Hepatocyte (in vitro differentiated cells): ENCODE measurements around the gene ANKRD44. TPM values are rescaled to one million over a fixed set of nuclear protein-coding genes. Genes with fewer than 3 reads are reported as not detected.
"Not testable (repeated sequence)": the region's sequence is repeated elsewhere in the genome, so short reads cannot be mapped to it uniquely, and the experiment has no call there.

ENCODE experiments used
- DNase-seq: peaks from one replicate; pipeline ENCODE4 v3.0.0-alpha.2; 2016; ENCODE audit warnings: low spot score
- H2AFZ ChIP-seq: fragments of 200-600 bp; sonication (generic); 2 replicates; pipeline ENCODE4 v1.6.0; 2016; ENCODE audit warnings: antibody characterized with exemption, mild to moderate bottlenecking
- H3K27ac ChIP-seq: fragments of 200-600 bp; sonication (generic); 2 replicates; pipeline ENCODE4 v1.5.1; 2016; ENCODE audit warnings: mild to moderate bottlenecking
- H3K27me3 ChIP-seq: fragments of 200-600 bp; sonication (generic); 2 replicates; pipeline ENCODE4 v1.6.1; 2016
- H3K36me3 ChIP-seq: fragments of 200-600 bp; sonication (generic); replicated peaks from 2 replicates; pipeline ENCODE4 v1.5.1; 2016; ENCODE audit warnings: low read depth; ENCODE audit not compliant: insufficient read depth
- H3K4me1 ChIP-seq: fragments of 200-600 bp; sonication (generic); 2 replicates; pipeline ENCODE4 v1.5.1; 2016; ENCODE audit warnings: mild to moderate bottlenecking, moderate library complexity; ENCODE audit not compliant: insufficient read depth
- H3K4me2 ChIP-seq: fragments of 200-600 bp; sonication (generic); 2 replicates; pipeline ENCODE4 v1.6.0; 2016
- H3K4me3 ChIP-seq: fragments of 200-600 bp; sonication (generic); 2 replicates; pipeline ENCODE4 v1.5.1; 2016; ENCODE audit warnings: mild to moderate bottlenecking
- H3K79me2 ChIP-seq: fragments of 200-600 bp; sonication (generic); 2 replicates; pipeline ENCODE4 v1.6.0; 2017; ENCODE audit warnings: mild to moderate bottlenecking
- H3K9me2 ChIP-seq: fragments of 200-600 bp; sonication (generic); replicated peaks from 2 replicates; pipeline ENCODE4 v1.6.0; 2017; ENCODE audit warnings: mild to moderate bottlenecking; ENCODE audit not compliant: insufficient read depth
- H3K9me3 ChIP-seq: fragments of 200-600 bp; sonication (generic); 2 replicates; pipeline ENCODE4 v1.5.1; 2016; ENCODE audit warnings: low read depth, mild to moderate bottlenecking
- H4K20me1 ChIP-seq: fragments of 200-600 bp; sonication (generic); 2 replicates; pipeline ENCODE4 v1.6.0; 2016; ENCODE audit warnings: mild to moderate bottlenecking; ENCODE audit not compliant: insufficient read depth, poor library complexity, severe bottlenecking
- CTCF ChIP-seq: fragments of 200-600 bp; sonication (generic); IDR thresholded peaks from 2 replicates; pipeline ENCODE4 v1.5.1; 2016; ENCODE audit warnings: antibody characterized with exemption, mild to moderate bottlenecking; ENCODE audit not compliant: poor library complexity
- EZH2 ChIP-seq: fragments of 200-600 bp; sonication (generic); IDR thresholded peaks from 2 replicates; pipeline ENCODE4 v1.6.1; 2016; ENCODE audit warnings: antibody characterized with exemption, mild to moderate bottlenecking, borderline replicate concordance
- EZH2phosphoT487 ChIP-seq: fragments of 200-600 bp; sonication (generic); IDR thresholded peaks from one replicate; pipeline ENCODE4 v1.6.1; 2018; ENCODE audit warnings: antibody characterized with exemption, mild to moderate bottlenecking, low read depth, moderate library complexity; ENCODE audit not compliant: unreplicated experiment, severe bottlenecking
- WGBS: methylation state at CpG from one replicate; pipeline ENCODE4 v1.1.6; 2016; ENCODE audit warnings: low lambda C conversion rate; ENCODE audit errors: missing lambda C conversion rate; 5-methylcytosine and 5-hydroxymethylcytosine counted together
- polyA plus RNA-seq: library from polyadenylated mRNA; unstranded; fragments of >200 nt; fragmentation: Nextera tagmentation; extraction: Ambion mirVana; gene quantifications from 2 replicates; pipeline ENCODE4 v1.2.1, GENCODE V29; 2016
- total RNA-seq: library from RNA; depleted of rRNA; stranded (reverse); fragments of >200 nt; gene quantifications from 2 replicates; pipeline ENCODE4 v1.2.3, GENCODE V29; 2014

The ANKRD44 gene
- total and polyA plus RNA-seq, 2 experiments from 2014 or later = 5.9 to 9.1 TPM

DNA sequence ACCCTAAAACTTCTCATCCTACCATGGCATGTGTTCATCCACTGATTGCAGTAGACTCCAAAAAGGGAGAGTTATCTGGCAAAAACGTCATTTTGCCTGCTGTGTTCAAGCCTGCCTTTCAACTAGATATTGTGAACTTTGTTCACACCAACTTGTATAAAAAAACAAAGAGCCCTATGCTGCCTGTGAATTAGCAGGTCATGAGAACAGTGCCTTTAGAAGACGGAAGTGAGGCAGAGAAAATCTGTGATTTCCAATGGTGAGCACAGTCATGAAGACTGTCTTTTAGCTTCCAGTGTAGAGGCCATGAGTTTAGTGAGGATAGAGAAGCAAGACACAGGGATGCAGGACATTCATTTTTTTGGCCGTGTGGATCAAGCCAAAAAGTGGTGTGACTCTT, 280.5 kb downstream of the ANKRD44 start:
- Histone ChIP-seq H3K36me3 (no peaks in the 10 kb centered on the region), H2AFZ (no peak overlapping the region), H3K4me1 (no peaks in the 10 kb centered on the region), H3K9me3 (no peaks in the 10 kb centered on the region), H3K27me3 (no peaks in the 10 kb centered on the region), H3K79me2 (no peaks in the 10 kb centered on the region), H4K20me1 (no peaks in the 10 kb centered on the region), H3K4me2 (no peak overlapping the region), H3K27ac (no peak overlapping the region), H3K4me3 (no peak overlapping the region), H3K9me2 (no peaks in the 10 kb centered on the region)
- TF ChIP-seq EZH2 (no peak), EZH2phosphoT487 (no peak), CTCF (no peak)
- 85% methylated on average over 3 of the region's 3 CpGs for WGBS
- DNase-seq = no peak

GRCh38 chr2:197028633-197029032, 281.9 kb downstream of the ANKRD44 start:
- 88% methylated on average over 3 of the region's 3 CpGs for whole genome bisulfite sequencing
- Histone ChIP-seq H4K20me1 (no peaks in the 10 kb centered on the region), H3K79me2 (no peaks in the 10 kb centered on the region), H3K4me1 (no peaks in the 10 kb centered on the region), H3K36me3 (no peaks in the 10 kb centered on the region), H3K9me2 (no peaks in the 10 kb centered on the region), H3K27me3 (no peaks in the 10 kb centered on the region), H3K4me2 (no peak overlapping the region), H3K9me3 (no peaks in the 10 kb centered on the region), H3K27ac (no peak overlapping the region), H2AFZ (no peak overlapping the region), H3K4me3 (no peak overlapping the region)
- DNase-seq = no peak
- no peak for TF ChIP-seq CTCF
- TF ChIP-seq EZH2phosphoT487 = no peak
- no peak for TF ChIP-seq EZH2

- Histone ChIP-seq H3K79me2 (no peaks in the 10 kb centered on the region), H3K36me3 (no peaks in the 10 kb centered on the region), H2AFZ (no peak overlapping the region), H3K4me1 (no peaks in the 10 kb centered on the region), H3K9me2 (no peaks in the 10 kb centered on the region), H3K27ac (no peak overlapping the region), H3K4me2 (no peak overlapping the region), H4K20me1 (no peaks in the 10 kb centered on the region), H3K9me3 (no peaks in the 10 kb centered on the region), H3K4me3 (no peak overlapping the region), H3K27me3 (no peaks in the 10 kb centered on the region)
- 62% methylated on average over 4 of the region's 4 CpGs for WGBS
- no peak for TF ChIP-seq CTCF
- no peak for TF ChIP-seq EZH2
- TF ChIP-seq EZH2phosphoT487 = no peak
- DNase-seq = peak; percentile 13
Observed at GRCh38 chr2:197028230-197028629, 282.4 kb downstream of the ANKRD44 start.

DNA sequence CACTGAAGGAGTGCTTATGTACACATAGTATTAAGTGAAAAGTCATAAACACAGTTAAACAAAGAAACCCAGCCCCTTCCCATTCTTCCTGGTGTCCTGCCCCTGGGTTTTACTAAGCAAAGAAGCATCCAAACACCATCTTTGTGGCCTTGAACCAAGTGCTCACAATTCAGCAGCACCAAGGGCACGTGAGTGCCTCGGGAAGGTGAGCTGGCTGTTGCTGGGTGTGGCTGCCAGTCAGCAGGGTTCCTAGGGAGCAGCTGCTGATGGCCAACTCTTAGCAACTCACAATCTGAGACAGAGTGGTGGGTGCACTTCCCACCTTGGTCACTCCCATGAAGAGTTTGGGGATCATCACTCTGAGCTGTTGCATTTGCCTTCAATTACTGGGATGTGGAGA, 286.4 kb downstream of the ANKRD44 start:
- Histone ChIP-seq H3K36me3 (no peaks in the 10 kb centered on the region), H3K9me3 (no peaks in the 10 kb centered on the region), H2AFZ (no peak overlapping the region), H3K27ac (no peak overlapping the region), H4K20me1 (no peaks in the 10 kb centered on the region), H3K4me1 (no peaks in the 10 kb centered on the region), H3K4me2 (no peak overlapping the region), H3K4me3 (no peak overlapping the region), H3K9me2 (no peaks in the 10 kb centered on the region), H3K27me3 (no peaks in the 10 kb centered on the region), H3K79me2 (no peaks in the 10 kb centered on the region)
- TF ChIP-seq EZH2 (no peak), CTCF (no peak), EZH2phosphoT487 (no peak)
- DNase-seq = peak; percentile 36
- 65% methylated on average over 2 of the region's 2 CpGs for WGBS

GRCh38 chr2:197020921-197021320, 289.7 kb downstream of the ANKRD44 start:
- WGBS = 100% methylated on average over 2 of the region's 2 CpGs
- H3K4me1 ChIP-seq, H2AFZ ChIP-seq, H3K27me3 ChIP-seq, H3K9me2 ChIP-seq, H3K4me3 ChIP-seq, DNase-seq, H3K36me3 ChIP-seq, H4K20me1 ChIP-seq, H3K27ac ChIP-seq, H3K4me2 ChIP-seq, H3K9me3 ChIP-seq, H3K79me2 ChIP-seq: not testable (repeated sequence)
